Activated naive CD8-positive, alpha-beta T cell treated with anti-CD3 and anti-CD28 coated beads, Interleukin-2, amount 50 U/mL, for 16 hours (primary cell): ENCODE results near the gene LDB3.

Experiments
- DNase-seq: peaks from one replicate; pipeline ENCODE4 v3.0.0-alpha.2; 2020; ENCODE audit warnings: low read depth, low spot score

LDB3 gene

GRCh38 chr10:86651631-86652331 is 16.5 kb upstream of the LDB3 start:
- no peak for DNase-seq

GRCh38 chr10:86652361-86653202 is 15.7 kb upstream of the LDB3 start:
- no peak for DNase-seq

GRCh38 chr10:86653379-86653778 is 14.9 kb upstream of the LDB3 start:
- no peak for DNase-seq

GRCh38 chr10:86653987-86654386 is 14.3 kb upstream of the LDB3 start:
- DNase-seq, result no peak

GRCh38 chr10:86654411-86655172 is 13.7 kb upstream of the LDB3 start, which contains the start of gene OPN4:
Gene OPN4, plus strand, starts transcription at chr10:86654547. Its CDS starts 237 bp downstream, at chr10:86654784.
- no peak for DNase-seq

GRCh38 chr10:86655173-86655540 is 13.2 kb upstream of the LDB3 start:
- DNase-seq, result no peak

- DNase-seq, result no peak
Observed at GRCh38 chr10:86655596-86655995, 12.7 kb upstream of the LDB3 start.

GRCh38 chr10:86657011-86657395 is 11.3 kb upstream of the LDB3 start:
- DNase-seq, result no peak

GRCh38 chr10:86657396-86658011 is 10.8 kb upstream of the LDB3 start:
- no peak for DNase-seq

GRCh38 chr10:86658261-86658741 is 10.0 kb upstream of the LDB3 start:
- no peak for DNase-seq

- no peak for DNase-seq
Observed at GRCh38 chr10:86658751-86659150, 9.6 kb upstream of the LDB3 start.

GRCh38 chr10:86659161-86659691 is 9.1 kb upstream of the LDB3 start:
- no peak for DNase-seq

GRCh38 chr10:86659721-86660453 is 8.4 kb upstream of the LDB3 start:
- DNase-seq, result no peak

GRCh38 chr10:86661161-86662025 is 6.9 kb upstream of the LDB3 start:
- DNase-seq, result no peak

- DNase-seq, result no peak
Observed at GRCh38 chr10:86662186-86663045, 5.9 kb upstream of the LDB3 start.

GRCh38 chr10:86663046-86663345 is 5.3 kb upstream of the LDB3 start:
- no peak for DNase-seq

- DNase-seq, result no peak
Observed at GRCh38 chr10:86663576-86664339, 4.6 kb upstream of the LDB3 start.
